ENCODE measurements around the gene AMOTL2.

DNA sequence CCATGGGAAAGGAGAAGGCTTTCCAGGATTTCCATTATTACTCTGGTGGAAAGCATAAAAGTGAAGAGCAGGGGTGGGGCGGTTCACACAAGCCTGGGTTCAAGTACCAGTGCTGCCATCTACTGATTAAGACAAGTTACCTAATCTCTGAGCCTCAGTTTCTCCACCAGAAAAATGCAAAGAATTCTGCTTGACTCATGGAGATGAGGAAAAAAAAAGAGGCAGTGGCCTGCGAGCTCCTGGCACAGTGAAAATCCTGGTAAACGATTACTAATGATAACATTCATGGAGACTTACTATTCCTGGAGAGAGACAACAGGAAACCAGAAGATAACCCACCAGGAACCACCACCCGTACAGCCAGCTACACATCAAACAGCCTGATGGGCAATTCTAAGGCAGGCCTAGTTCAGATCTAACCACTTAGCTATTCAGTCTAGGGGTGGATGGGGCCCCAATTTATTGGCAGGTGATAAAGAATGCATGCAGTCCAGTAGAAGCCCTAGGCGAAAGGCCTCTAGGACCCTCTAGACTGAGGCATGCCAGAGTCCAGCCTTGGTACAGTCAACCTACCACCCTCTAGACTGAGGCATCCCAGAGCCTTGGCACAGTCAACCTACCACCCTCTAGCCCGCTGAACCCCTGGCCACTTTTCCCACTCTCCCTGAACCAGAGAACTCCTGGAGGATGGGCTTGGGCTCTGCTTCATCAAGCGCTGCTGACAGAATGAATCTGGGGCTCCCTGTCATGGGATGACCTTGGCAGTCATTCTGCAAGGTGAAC, 2.5 kb downstream of the AMOTL2 start:
- TF ChIP-seq, protein P1, sequence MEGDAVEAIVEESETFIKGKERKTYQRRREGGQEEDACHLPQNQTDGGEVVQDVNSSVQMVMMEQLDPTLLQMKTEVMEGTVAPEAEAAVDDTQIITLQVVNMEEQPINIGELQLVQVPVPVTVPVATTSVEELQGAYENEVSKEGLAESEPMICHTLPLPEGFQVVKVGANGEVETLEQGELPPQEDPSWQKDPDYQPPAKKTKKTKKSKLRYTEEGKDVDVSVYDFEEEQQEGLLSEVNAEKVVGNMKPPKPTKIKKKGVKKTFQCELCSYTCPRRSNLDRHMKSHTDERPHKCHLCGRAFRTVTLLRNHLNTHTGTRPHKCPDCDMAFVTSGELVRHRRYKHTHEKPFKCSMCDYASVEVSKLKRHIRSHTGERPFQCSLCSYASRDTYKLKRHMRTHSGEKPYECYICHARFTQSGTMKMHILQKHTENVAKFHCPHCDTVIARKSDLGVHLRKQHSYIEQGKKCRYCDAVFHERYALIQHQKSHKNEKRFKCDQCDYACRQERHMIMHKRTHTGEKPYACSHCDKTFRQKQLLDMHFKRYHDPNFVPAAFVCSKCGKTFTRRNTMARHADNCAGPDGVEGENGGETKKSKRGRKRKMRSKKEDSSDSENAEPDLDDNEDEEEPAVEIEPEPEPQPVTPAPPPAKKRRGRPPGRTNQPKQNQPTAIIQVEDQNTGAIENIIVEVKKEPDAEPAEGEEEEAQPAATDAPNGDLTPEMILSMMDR (IDR thresholded peaks at IDR 0.05; ENCODE audit: low read depth, low read length) = no peak
- TF ChIP-seq EZH2phosphoT487 (IDR thresholded peaks at IDR 0.05; ENCODE audit: low read depth) = no peak

All from OCI-LY3 (cell line).